ENCODE results near the gene SLC37A3.
"Not testable (repeated sequence)": the region's sequence is repeated elsewhere in the genome, so short reads cannot be mapped to it uniquely, and the experiment has no call there.

SLC37A3 gene

GRCh38 chr7:140397784-140398750 is at the start of gene SLC37A3:
Gene SLC37A3 (minus strand): TSS chr7:140398530. CDS start chr7:140382526, 16,004 bp downstream.
- DNase-seq, result peak; percentile 82

GRCh38 chr7:140447841-140448240 is 49.5 kb upstream of the SLC37A3 start:
- DNase-seq, result no peak

- DNase-seq, result no peak
These were observed 48.1 kb upstream of the SLC37A3 start for GRCh38 chr7:140446467-140446866.

GRCh38 chr7:140441519-140441918 is 43.2 kb upstream of the SLC37A3 start:
- DNase-seq, result no peak

- no peak for DNase-seq
These were observed 42.3 kb upstream of the SLC37A3 start for GRCh38 chr7:140440593-140440992.

GRCh38 chr7:140439359-140439758 is 41.0 kb upstream of the SLC37A3 start:
- DNase-seq, result no peak

GRCh38 chr7:140435252-140435895 is 37.0 kb upstream of the SLC37A3 start:
- no peak for DNase-seq

- DNase-seq, result no peak
These were observed 35.1 kb upstream of the SLC37A3 start for GRCh38 chr7:140433396-140433795.

- no peak for DNase-seq
These were observed 27.8 kb upstream of the SLC37A3 start for GRCh38 chr7:140426130-140426529.

GRCh38 chr7:140425718-140426117 is 27.4 kb upstream of the SLC37A3 start:
- DNase-seq, result no peak

- no peak for DNase-seq
These were observed 25.2 kb upstream of the SLC37A3 start for GRCh38 chr7:140423501-140423900.

- no peak for DNase-seq
These were observed 23.2 kb upstream of the SLC37A3 start for GRCh38 chr7:140421521-140421920.

GRCh38 chr7:140418653-140419052 is 20.3 kb upstream of the SLC37A3 start:
- no peak for DNase-seq

GRCh38 chr7:140418156-140418472 is 19.8 kb upstream of the SLC37A3 start:
- DNase-seq, result not testable (repeated sequence)

- DNase-seq, result no peak
These were observed 19.3 kb upstream of the SLC37A3 start for GRCh38 chr7:140417456-140418155.

- DNase-seq, result no peak
These were observed 18.2 kb upstream of the SLC37A3 start for GRCh38 chr7:140416560-140416959.

- DNase-seq, result not testable (repeated sequence)
These were observed 17.5 kb upstream of the SLC37A3 start for GRCh38 chr7:140415816-140416215.

GRCh38 chr7:140415361-140415760 is 17.0 kb upstream of the SLC37A3 start:
- no peak for DNase-seq

GRCh38 chr7:140404565-140405065 is 6.3 kb upstream of the SLC37A3 start:
- DNase-seq, result no peak

- peak; percentile 22 for DNase-seq
These were observed 5.7 kb upstream of the SLC37A3 start, which contains the start of gene RAB19 for GRCh38 chr7:140403878-140404564. Gene RAB19 (plus strand): TSS chr7:140404058. CDS start chr7:140407647, 3,589 bp downstream.

- DNase-seq, result no peak
These were observed 4.0 kb upstream of the SLC37A3 start for GRCh38 chr7:140402178-140402835.

GRCh38 chr7:140400381-140400780 is 2.1 kb upstream of the SLC37A3 start:
- DNase-seq, result no peak

Data from stimulated activated naive CD4-positive, alpha-beta T cell treated with Interleukin-2 at 50 U/mL for 16 hours (primary cell).